Midbrain (tissue), 1 donor: ENCODE results near the gene WDTC1.

Experiments used
- DNase-seq: peaks from one replicate; lab custom pipeline; 2025; lab: John Stamatoyannopoulos, UW

Gene WDTC1

GRCh38 chr1:27335506-27336422, 101.3 kb downstream of the WDTC1 start:
- no peak for DNase-seq

- DNase-seq = no peak
These were observed 102.3 kb downstream of the WDTC1 start for GRCh38 chr1:27336756-27337155.

- DNase-seq = no peak
These were observed 104.3 kb downstream of the WDTC1 start for GRCh38 chr1:27338751-27339150.

GRCh38 chr1:27339213-27339612, 104.8 kb downstream of the WDTC1 start:
- DNase-seq = no peak

- no peak for DNase-seq
These were observed 107.3 kb downstream of the WDTC1 start, which contains the start of gene SYTL1 for GRCh38 chr1:27341525-27342252. Gene SYTL1, plus strand, starts transcription at chr1:27342022. Its CDS starts 3,313 bp downstream, at chr1:27345335.

GRCh38 chr1:27342391-27342777, 108.0 kb downstream of the WDTC1 start:
- no peak for DNase-seq

- DNase-seq = no peak
These were observed 108.6 kb downstream of the WDTC1 start for GRCh38 chr1:27342778-27343638.

GRCh38 chr1:27343639-27344025, 109.2 kb downstream of the WDTC1 start:
- no peak for DNase-seq

GRCh38 chr1:27345272-27345671, 110.8 kb downstream of the WDTC1 start:
- DNase-seq = no peak

GRCh38 chr1:27346357-27346756, 111.9 kb downstream of the WDTC1 start:
- no peak for DNase-seq

GRCh38 chr1:27346991-27347624, 112.7 kb downstream of the WDTC1 start:
- no peak for DNase-seq

GRCh38 chr1:27348861-27349783, 114.7 kb downstream of the WDTC1 start:
- no peak for DNase-seq

- DNase-seq = no peak
These were observed 115.6 kb downstream of the WDTC1 start for GRCh38 chr1:27349784-27350662.

- DNase-seq = no peak
These were observed 116.5 kb downstream of the WDTC1 start for GRCh38 chr1:27350663-27351540.

- no peak for DNase-seq
These were observed 117.2 kb downstream of the WDTC1 start for GRCh38 chr1:27351541-27352107.

GRCh38 chr1:27353166-27353565, 118.7 kb downstream of the WDTC1 start:
- DNase-seq = no peak

- no peak for DNase-seq
These were observed 119.2 kb downstream of the WDTC1 start for GRCh38 chr1:27353629-27354028.

- no peak for DNase-seq
These were observed 121.3 kb downstream of the WDTC1 start for GRCh38 chr1:27355683-27356082.
